GM12878 (cell line): ENCODE results near the gene PLA2G10. TPM values are rescaled to one million over a fixed set of nuclear protein-coding genes. Genes with fewer than 3 reads are reported as not detected.

Experiments
- ATAC-seq: fragments of 200-7000 bp; cut with Tn5 transposase; 3 replicates; pipeline ENCODE4 v1.9.1; 2020; ENCODE audit warnings: mild to moderate bottlenecking, moderate library complexity
- BruUV-seq: library from RNA; stranded (reverse); fragments of 400-500 nt; replicated peaks from 2 replicates; lab custom pipeline; 2021; lab: Mats Ljungman, UMichigan
- CTCF ChIA-PET: fragments of 300-600 bp; sonication (Branson Sonifier 250); formaldehyde crosslinking; extraction: SDS; loops from one replicate; lab custom pipeline; 2021; ENCODE audit warnings: inconsistent platforms; lab: Yijun Ruan, JAX
- POLR2A ChIA-PET: fragments of 350-600 bp; formaldehyde crosslinking; extraction: SDS; loops from one replicate; lab custom pipeline; 2021; ENCODE audit warnings: inconsistent platforms; lab: Charles Lee
- RAD21 ChIA-PET: fragments of 300-600 bp; sonication (Branson Sonifier 250); formaldehyde crosslinking; loops from one replicate; lab custom pipeline; 2023; ENCODE audit warnings: antibody characterized with exemption; ENCODE audit not compliant: unreplicated experiment; lab: Charles Lee
- SMC1A ChIA-PET: fragments of 300-600 bp; sonication (Branson Sonifier 250); formaldehyde crosslinking; loops from one replicate; lab custom pipeline; 2023; ENCODE audit not compliant: unreplicated experiment, uncharacterized antibody; lab: Charles Lee
- DNase-seq: peaks from one replicate; pipeline ENCODE4 v3.0.0-alpha.2; 2011; ENCODE audit warnings: low read depth, low spot score
- FAIRE-seq: peaks from 3 replicates; lab custom pipeline; 2011; peaks lifted over from hg19 to GRCh38; lab: Jason Lieb, UNC
- H2AFZ ChIP-seq: 2 replicates; pipeline ENCODE4 v1.6.0; 2011; ENCODE audit warnings: low read depth, low read length, control low read depth; ENCODE audit not compliant: control insufficient read depth
- H3K27ac ChIP-seq: 2 replicates; pipeline ENCODE4 v1.5.1; 2011; ENCODE audit warnings: control low read depth; ENCODE audit not compliant: control insufficient read depth, insufficient read depth
- H3K27me3 ChIP-seq, 2 experiments: replicated peaks in 1 of 2; 2 replicates each; pipeline versions ENCODE4 v1.6.0 to v1.6.1; 2011; ENCODE audit warnings: low read length in 1 of 2; ENCODE audit not compliant: control insufficient read depth in 2 of 2, insufficient read depth in 2 of 2
- H3K36me3 ChIP-seq, 2 experiments: 2 replicates each; pipeline ENCODE4 v1.5.1; 2011; ENCODE audit warnings: low read length in 1 of 2; ENCODE audit not compliant: control insufficient read depth in 2 of 2, insufficient read depth in 2 of 2
- H3K4me1 ChIP-seq: 2 replicates; pipeline ENCODE4 v1.6.1; 2011; ENCODE audit warnings: mild to moderate bottlenecking, low read length, moderate library complexity, mixed read lengths; ENCODE audit not compliant: control insufficient read depth, insufficient read depth
- H3K4me2 ChIP-seq: 2 replicates; pipeline ENCODE4 v1.6.0; 2011; ENCODE audit warnings: control low read depth; ENCODE audit not compliant: control insufficient read depth, insufficient read depth
- H3K4me3 ChIP-seq: fragments of 200-600 bp; sonication (generic); 2 replicates; pipeline ENCODE4 v1.5.1; 2016
- H3K79me2 ChIP-seq: 2 replicates; pipeline ENCODE4 v1.6.0; 2011; ENCODE audit warnings: low read length; ENCODE audit not compliant: control insufficient read depth, insufficient read depth
- H3K9ac ChIP-seq: 2 replicates; pipeline ENCODE4 v1.8.0; 2011; ENCODE audit warnings: low read length, control low read depth, mixed read lengths; ENCODE audit not compliant: control insufficient read depth, insufficient read depth
- H3K9me3 ChIP-seq: replicated peaks from 3 replicates; pipeline ENCODE4 v1.5.1; 2011; ENCODE audit warnings: mild to moderate bottlenecking, low read length; ENCODE audit not compliant: control insufficient read depth, insufficient read depth
- H4K20me1 ChIP-seq: 2 replicates; pipeline ENCODE4 v1.6.0; 2011; ENCODE audit not compliant: control insufficient read depth, insufficient read depth
- CEBPZ ChIP-seq: fragments of 150-350 bp; IDR thresholded peaks from 2 replicates; pipeline ENCODE4 v1.6.1; 2016; ENCODE audit warnings: low read depth, low read length
- EGR1 ChIP-seq, 2 experiments: IDR thresholded peaks; 1 replicate in 1 of 2; 2 replicates in 1 of 2; pipeline ENCODE4 v1.6.1; 2011 to 2012; ENCODE audit warnings: low read depth in 2 of 2, low read length in 2 of 2, borderline replicate concordance in 1 of 2, mild to moderate bottlenecking in 1 of 2, moderate library complexity in 1 of 2
- MEF2A ChIP-seq: IDR thresholded peaks from 2 replicates; pipeline ENCODE4 v1.6.1; 2011; ENCODE audit warnings: low read depth, mild to moderate bottlenecking, low read length, moderate library complexity; ENCODE audit not compliant: insufficient read depth
- MLLT1 ChIP-seq: fragments of 450-650 bp; IDR thresholded peaks from 2 replicates; pipeline ENCODE4 v1.6.1; 2016; ENCODE audit warnings: mild to moderate bottlenecking
- POLR2A ChIP-seq: IDR thresholded peaks from 2 replicates; pipeline ENCODE4 v1.6.1; 2011; ENCODE audit warnings: low read depth, mild to moderate bottlenecking, low read length
- WGBS: methylation state at CpG from one replicate; pipeline ENCODE4 v1.1.6; 2016; ENCODE audit warnings: low lambda C conversion rate; ENCODE audit not compliant: insufficient replicate concordance, insufficient coverage; ENCODE audit errors: missing lambda C conversion rate; 5-methylcytosine and 5-hydroxymethylcytosine counted together
- in situ Hi-C: fragments of 300-500 bp; cut with MboI; formaldehyde crosslinking; loops from 9 replicates; pipeline ENCODE4 v1.14.3; 2018; ENCODE audit warnings: mixed read lengths
- intact Hi-C: fragments of 100-400 bp; cut with micrococcal nuclease; formaldehyde crosslinking; loops from one replicate; pipeline ENCODE4 v1.14.2; 2022; ENCODE audit not compliant: unreplicated experiment
- polyA plus RNA-seq, 11 experiments: library from polyadenylated mRNA; depleted of rRNA in 4 of 11; unstranded in 6 of 11; stranded (reverse) in 5 of 11; fragments of >200 nt; fragmentation: Nextera tagmentation in 4 of 11; fragmentation: Illumina TruSeq in 1 of 11; extraction: Ambion mirVana in 4 of 11; extraction: Trizol in 1 of 11; gene quantifications; 1 replicate in 1 of 11; 2 replicates in 10 of 11; pipeline versions ENCODE4 v1.2.1 to v1.2.3, GENCODE V29; 2011 to 2016; ENCODE audit warnings: inconsistent platforms in 2 of 11, missing spikeins in 2 of 11, low read depth in 1 of 11
- total RNA-seq, 4 experiments: library from RNA; depleted of rRNA in 3 of 4; stranded (reverse); fragments of >200 nt in 3 of 4; fragmentation: Illumina TruSeq in 1 of 4; extraction: Trizol in 1 of 4; gene quantifications; 2 replicates each; pipeline versions ENCODE4 v1.2.1 to v1.2.3, GENCODE V29; 2013 to 2021

The PLA2G10 gene
- total and polyA plus RNA-seq, 10 of the 15 experiments (the other 5 are each of a cell fraction or from before 2014, with no cell fraction given), result not detected

GRCh38 chr16:14641926-14642325 is 52.2 kb downstream of the PLA2G10 start:
- Histone ChIP-seq H3K9ac (no peak overlapping the region), H3K36me3 (peaks cover 3 to 22% of the 10 kb centered on the region in 2 experiments), H4K20me1 (no peaks in the 10 kb centered on the region), H3K27me3 (no peaks in the 10 kb centered on the region), H3K79me2 (peaks cover 51% of the 10 kb centered on the region), H3K4me3 (no peak overlapping the region), H3K27ac (no peak overlapping the region), H3K4me1 (no peaks in the 10 kb centered on the region), H2AFZ (no peak overlapping the region), H3K9me3 (no peaks in the 10 kb centered on the region), H3K4me2 (no peak overlapping the region)
- 0% methylated on average over 7 of the region's 7 CpGs for WGBS
- in situ Hi-C loops, result loop anchor here (25.0 kb wide), 2 partner anchors 445 to 995 kb away; partner anchors contain the start of genes MARF1 and RRN3
- peak; percentile 38; the same call in 2 of the 3 replicates for ATAC-seq
- ChIA-PET RAD21 (no interaction called here), POLR2A (no interaction called here), CTCF (interaction anchor here (0.7 kb wide), 1 partner anchor 8 kb away, joined by 3 read pairs; no protein-coding TSS in a partner anchor), SMC1A (interaction anchor here (1.1 kb wide), 1 partner anchor 65 kb away, joined by 3 read pairs; no protein-coding TSS in a partner anchor)
- no peak for FAIRE-seq
- no peak for DNase-seq
- BruUV-seq, result no TSS peak
- intact Hi-C loops, result no loop called here
- TF ChIP-seq EGR1 (IDR thresholded peaks at IDR 0.05; ENCODE audit: borderline replicate concordance in 1 of 2, low read depth in 2 of 2, low read length in 2 of 2), result no peak
- TF ChIP-seq MEF2A, result no peak
- TF ChIP-seq MLLT1, result no peak

GRCh38 chr16:14641206-14641605 is 52.9 kb downstream of the PLA2G10 start:
- no peak for FAIRE-seq
- no peaks in the 10 kb centered on the region for H3K4me1 ChIP-seq
- SMC1A ChIA-PET, result interaction anchor here (1.4 kb wide), 1 partner anchor 33 kb away, joined by 3 read pairs; no protein-coding TSS in a partner anchor
- 90% methylated on average over 8 of the region's 8 CpGs for WGBS
- POLR2A ChIA-PET, result no interaction called here
- BruUV-seq, result no TSS peak
- CTCF ChIA-PET, result no interaction called here
- H3K4me2 ChIP-seq, result no peak overlapping the region
- H3K4me3 ChIP-seq, result no peak overlapping the region
- no peak overlapping the region for H2AFZ ChIP-seq
- RAD21 ChIA-PET, result no interaction called here
- TF ChIP-seq CEBPZ (no peak), POLR2A (no peak)
- H3K9me3 ChIP-seq, result no peaks in the 10 kb centered on the region
- peaks cover 54% of the 10 kb centered on the region for H3K79me2 ChIP-seq
- H3K27ac ChIP-seq, result no peak overlapping the region
- DNase-seq, result no peak
- intact Hi-C loops, result no loop called here
- in situ Hi-C loops, result loop anchor here (25.0 kb wide), 2 partner anchors 446 to 996 kb away; partner anchors contain the start of genes MARF1 and RRN3
- H3K27me3 ChIP-seq, result no peaks in the 10 kb centered on the region
- no peak overlapping the region for H3K9ac ChIP-seq
- H3K36me3 ChIP-seq, result peaks cover 3 to 22% of the 10 kb centered on the region in 2 experiments
- no peaks in the 10 kb centered on the region for H4K20me1 ChIP-seq
- ATAC-seq, result no peak
